Spinal cord (tissue), 10 donors: ENCODE measurements around the gene COLEC11. TPM values are rescaled to one million over a fixed set of nuclear protein-coding genes. Genes with fewer than 3 reads are reported as not detected.
"Not testable (repeated sequence)": the region's sequence is repeated elsewhere in the genome, so short reads cannot be mapped to it uniquely, and the experiment has no call there.

Source experiments
- DNase-seq, 6 donors: peaks; one replicate each; pipeline versions ENCODE4 v3.0.0 to v3.0.0-alpha.2; 2013 to 2015; ENCODE audit warnings: low spot score in 6 of 6, low read depth in 4 of 6
- H3K27ac ChIP-seq: one replicate; pipeline ENCODE4 v1.5.1; 2013; ENCODE audit warnings: low read depth, low read length, control low read depth
- H3K27me3 ChIP-seq: one replicate; pipeline ENCODE4 v1.6.1; 2013; ENCODE audit warnings: low read length; ENCODE audit not compliant: control insufficient read depth, insufficient read depth
- H3K36me3 ChIP-seq: one replicate; pipeline ENCODE4 v1.6.1; 2013; ENCODE audit warnings: low read length; ENCODE audit not compliant: control insufficient read depth, insufficient read depth
- H3K4me1 ChIP-seq: one replicate; pipeline ENCODE4 v1.6.1; 2013; ENCODE audit warnings: low read length; ENCODE audit not compliant: control insufficient read depth, insufficient read depth
- H3K4me3 ChIP-seq: one replicate; pipeline ENCODE4 v1.5.1; 2013; ENCODE audit warnings: low read depth, low read length, control low read depth
- H3K9me3 ChIP-seq: one replicate; pipeline ENCODE4 v1.6.1; 2013; ENCODE audit warnings: low read length; ENCODE audit not compliant: control insufficient read depth, insufficient read depth
- WGBS: methylation state at CpG from one replicate; pipeline ENCODE4 v1.1.5; 2013; ENCODE audit warnings: missing lambda C conversion rate; ENCODE audit not compliant: insufficient coverage; 5-methylcytosine and 5-hydroxymethylcytosine counted together
- polyA plus RNA-seq, 2 donors: library from polyadenylated mRNA; unstranded; fragments of 120-200 nt; gene quantifications; one replicate each; pipeline ENCODE4 v1.2.1, GENCODE V29; 2013; ENCODE audit not compliant: insufficient read length in 2 of 2
- total RNA-seq, 2 donors: library from RNA; depleted of rRNA in 1 of 2; stranded (reverse); fragments of 120-200 nt in 1 of 2; fragments of >200 nt in 1 of 2; gene quantifications; one replicate each; pipeline versions ENCODE4 v1.2.3 to v1.2.4, GENCODE V29; 2013 to 2014
- donor health status: healthy.

COLEC11 gene
- total and polyA plus RNA-seq, 4 donors, result 1.1 to 31.1 (median 1.7) TPM

- no peaks in the 10 kb centered on the region for H3K9me3 ChIP-seq
- peak in 1 of 6 donors; percentile 25 for DNase-seq
- H3K4me1 ChIP-seq, result peaks cover 74% of the 10 kb centered on the region
- H3K36me3 ChIP-seq, result no peaks in the 10 kb centered on the region
- 70% methylated on average over 18 of the region's 28 CpGs for WGBS
- no peaks in the 10 kb centered on the region for H3K27me3 ChIP-seq
- no peak overlapping the region for H3K4me3 ChIP-seq
- no peak overlapping the region for H3K27ac ChIP-seq
Measured at GRCh38 chr2:3655871-3656761, 61.2 kb downstream of the COLEC11 start.

- peak overlapping the region; percentile 42 for H3K27ac ChIP-seq
- peak in 2 of 6 donors; percentile 79 to 85 for DNase-seq
- no peaks in the 10 kb centered on the region for H3K27me3 ChIP-seq
- no peak overlapping the region for H3K4me3 ChIP-seq
- H3K4me1 ChIP-seq, result peaks cover 64% of the 10 kb centered on the region
- 21% methylated on average over 33 of the region's 36 CpGs for WGBS
- no peaks in the 10 kb centered on the region for H3K36me3 ChIP-seq
- no peaks in the 10 kb centered on the region for H3K9me3 ChIP-seq
Measured at GRCh38 chr2:3656762-3657721, 62.1 kb downstream of the COLEC11 start.

GRCh38 chr2:3657881-3658280 lies 63.0 kb downstream of the COLEC11 start, which contains the start of gene ALLC:
Gene ALLC (plus strand): TSS chr2:3658200. CDS start chr2:3671158, 12,958 bp downstream.
- H3K4me3 ChIP-seq, result no peak within 1 kb of the TSS
- H3K9me3 ChIP-seq, result no peaks in the 10 kb centered on the region
- H3K27ac ChIP-seq, result peak within 1 kb of the TSS; percentile 43
- DNase-seq, result no peak
- no peaks in the 10 kb centered on the region for H3K27me3 ChIP-seq
- H3K4me1 ChIP-seq, result peaks cover 56% of the 10 kb centered on the region
- WGBS, result 50% methylated on average over 5 of the region's 7 CpGs
- no peaks in the 10 kb centered on the region for H3K36me3 ChIP-seq

GRCh38 chr2:3659447-3660432 lies 64.8 kb downstream of the COLEC11 start:
- H3K4me1 ChIP-seq, result peaks cover 46% of the 10 kb centered on the region
- 66% methylated on average over 18 of the region's 26 CpGs for WGBS
- H3K27me3 ChIP-seq, result no peaks in the 10 kb centered on the region
- peak overlapping the region; percentile 4 for H3K27ac ChIP-seq
- H3K4me3 ChIP-seq, result no peak overlapping the region
- peak in 2 of 6 donors; percentile 34 to 72 for DNase-seq
- no peaks in the 10 kb centered on the region for H3K36me3 ChIP-seq
- H3K9me3 ChIP-seq, result no peaks in the 10 kb centered on the region

GRCh38 chr2:3660640-3661039 lies 65.7 kb downstream of the COLEC11 start:
- not testable (repeated sequence) for DNase-seq, H3K4me3 ChIP-seq, H3K36me3 ChIP-seq, H3K9me3 ChIP-seq, H3K27me3 ChIP-seq, H3K27ac ChIP-seq
- H3K4me1 ChIP-seq, result peaks cover 37% of the 10 kb centered on the region
- WGBS, result 98% methylated on average over 7 of the region's 7 CpGs

DNA sequence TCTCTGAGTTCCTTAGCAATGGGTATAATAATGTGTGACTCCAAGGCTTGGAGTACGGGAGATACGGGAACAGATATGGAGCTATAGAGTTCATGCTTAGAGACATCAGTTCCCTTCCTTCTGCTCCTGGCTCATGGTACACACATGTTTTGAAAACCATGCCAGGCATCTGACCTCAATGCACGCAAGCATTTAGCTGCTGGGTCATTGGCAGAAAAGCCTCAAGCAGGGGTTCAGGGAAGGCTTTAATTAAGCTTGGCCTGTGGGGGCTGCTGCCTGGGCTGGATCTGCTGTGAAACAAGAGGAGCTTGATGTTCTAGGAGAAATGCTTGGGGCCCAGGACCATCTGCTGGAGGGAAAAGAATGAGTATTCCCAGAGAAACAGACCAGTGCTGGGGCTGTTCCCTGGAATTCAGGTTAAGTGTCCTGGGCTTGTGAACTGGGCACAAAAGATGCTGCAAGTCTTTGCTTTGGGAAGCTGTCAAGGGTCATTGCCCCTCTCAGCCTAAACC lies 66.3 kb downstream of the COLEC11 start:
- Histone ChIP-seq H3K9me3 (no peaks in the 10 kb centered on the region), H3K27me3 (no peaks in the 10 kb centered on the region), H3K27ac (no peak overlapping the region), H3K4me3 (no peak overlapping the region), H3K36me3 (no peaks in the 10 kb centered on the region), H3K4me1 (peaks cover 31% of the 10 kb centered on the region)
- no peak for DNase-seq
- WGBS, result 95% methylated on average over 3 of the region's 3 CpGs

DNA sequence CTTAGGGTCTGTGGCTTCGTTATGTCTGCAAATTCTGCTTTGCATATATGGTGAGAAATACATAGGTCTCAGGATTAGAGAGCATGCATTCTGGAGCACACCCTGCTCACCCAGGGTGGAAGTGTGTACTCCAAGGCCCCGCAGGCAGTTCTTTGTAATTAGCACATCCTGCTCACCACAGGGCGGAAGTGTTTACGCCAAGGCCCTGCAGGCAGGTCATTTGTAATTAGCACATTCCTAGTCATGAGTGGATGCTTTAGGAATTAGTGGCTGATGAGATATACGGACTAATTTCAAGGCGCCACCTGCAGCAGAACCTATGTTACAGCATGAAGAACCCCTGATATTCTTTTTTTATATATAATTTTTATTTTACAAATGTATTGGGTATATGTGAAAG lies 67.3 kb downstream of the COLEC11 start:
- peak in 1 of 6 donors; percentile 22 for DNase-seq
- H3K27ac ChIP-seq, result no peak overlapping the region
- no peaks in the 10 kb centered on the region for H3K27me3 ChIP-seq
- peaks cover 21% of the 10 kb centered on the region for H3K4me1 ChIP-seq
- no peaks in the 10 kb centered on the region for H3K9me3 ChIP-seq
- H3K36me3 ChIP-seq, result no peaks in the 10 kb centered on the region
- WGBS, result 85% methylated on average over 4 of the region's 6 CpGs
- H3K4me3 ChIP-seq, result no peak overlapping the region

DNA sequence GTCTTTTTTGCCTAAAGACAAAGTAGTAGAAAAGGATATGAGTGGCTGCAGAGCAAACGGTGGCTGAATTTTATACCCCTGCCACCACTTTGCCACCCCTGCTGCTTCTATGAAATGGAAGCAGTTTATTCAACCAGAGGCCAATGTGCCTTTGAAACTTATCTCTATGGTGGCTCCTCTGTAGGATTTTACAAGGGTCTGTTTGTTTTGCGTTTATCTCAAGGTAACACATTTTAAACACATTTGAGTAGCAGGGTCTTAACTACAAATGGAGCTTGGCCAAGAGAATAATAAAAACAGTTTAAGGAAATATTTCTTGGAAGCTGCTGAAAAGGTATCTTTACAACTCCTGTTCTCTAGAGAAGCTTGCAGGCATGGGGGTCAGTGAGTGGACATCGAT lies 69.2 kb downstream of the COLEC11 start:
- no CpG with 5 or more reads among the region's 3 CpGs for WGBS
- Histone ChIP-seq H3K9me3 (no peaks in the 10 kb centered on the region), H3K27me3 (no peaks in the 10 kb centered on the region), H3K27ac (no peak overlapping the region), H3K36me3 (no peaks in the 10 kb centered on the region), H3K4me3 (no peak overlapping the region), H3K4me1 (peaks cover 9% of the 10 kb centered on the region)
- no peak for DNase-seq
